Activated CD8-positive, alpha-beta T cell treated with anti-CD3 and anti-CD28 coated beads for 36 hours (primary cell): ENCODE results near the gene TMBIM4. TPM values are rescaled to one million over a fixed set of nuclear protein-coding genes. Genes with fewer than 3 reads are reported as not detected.

Experiments used
- ATAC-seq: fragments of 200-7000 bp; cut with Tn5 transposase; one replicate; pipeline ENCODE4 v1.10.0; 2021; ENCODE audit warnings: mild to moderate bottlenecking, moderate library complexity
- CTCF ChIA-PET: fragments of 350-600 bp; sonication (Branson Sonifier 250); formaldehyde crosslinking; loops from one replicate; lab custom pipeline; 2021; ENCODE audit warnings: antibody characterized with exemption; lab: Charles Lee
- POLR2A ChIA-PET: fragments of 350-600 bp; sonication (Branson Sonifier 250); formaldehyde crosslinking; loops from one replicate; lab custom pipeline; 2021; ENCODE audit warnings: antibody characterized with exemption; lab: Charles Lee
- DNase-seq: peaks from one replicate; pipeline ENCODE4 v3.0.0-alpha.2; 2020
- H3K27ac Mint-ChIP-seq: one replicate; pipeline ENCODE4 v1.8.0; 2021; ENCODE audit warnings: mild to moderate bottlenecking, mixed read lengths
- H3K27me3 Mint-ChIP-seq: one replicate; pipeline ENCODE4 v1.8.0; 2021; ENCODE audit warnings: mixed read lengths
- H3K36me3 Mint-ChIP-seq: one replicate; pipeline ENCODE4 v1.8.0; 2021; ENCODE audit warnings: low read depth, mixed read lengths
- H3K4me1 Mint-ChIP-seq: one replicate; pipeline ENCODE4 v1.8.0; 2021; ENCODE audit warnings: low read depth, mixed read lengths
- H3K4me3 Mint-ChIP-seq: one replicate; pipeline ENCODE4 v1.8.0; 2021; ENCODE audit warnings: mild to moderate bottlenecking, moderate library complexity, mixed read lengths
- H3K9me3 Mint-ChIP-seq: one replicate; pipeline ENCODE4 v1.8.0; 2021; ENCODE audit warnings: mixed read lengths
- intact Hi-C: fragments of 100-400 bp; cut with micrococcal nuclease; formaldehyde crosslinking; loops from one replicate; pipeline ENCODE4 v1.10.0; 2022
- total RNA-seq, 2 experiments: library from RNA; stranded (reverse); gene quantifications; one replicate each; pipeline ENCODE4 v1.2.3, GENCODE V29; 2021
- TF ChIP-seq, protein P1 (sequence below): fragments of 200-600 bp; IDR thresholded peaks from one replicate; pipeline ENCODE4 v1.8.0; 2022; ENCODE audit warnings: antibody characterized with exemption, mild to moderate bottlenecking

The TMBIM4 gene
- total RNA-seq, 2 experiments from 2014 or later, result 41.7 to 45.8 TPM

GRCh38 chr12:66137937-66138336 lies 31.9 kb downstream of the TMBIM4 start:
- ChIA-PET CTCF (no interaction called here), POLR2A (no interaction called here)
- Mint-ChIP-seq H3K27me3 (no peaks in the 10 kb centered on the region), H3K4me3 (no peak overlapping the region), H3K4me1 (peaks cover under 1% of the 10 kb centered on the region), H3K9me3 (peaks cover 15% of the 10 kb centered on the region), H3K36me3 (peaks cover 51% of the 10 kb centered on the region), H3K27ac (no peak overlapping the region)
- no peak for ATAC-seq
- no peak for DNase-seq
- intact Hi-C loops, result no loop called here
- TF ChIP-seq, protein P1, sequence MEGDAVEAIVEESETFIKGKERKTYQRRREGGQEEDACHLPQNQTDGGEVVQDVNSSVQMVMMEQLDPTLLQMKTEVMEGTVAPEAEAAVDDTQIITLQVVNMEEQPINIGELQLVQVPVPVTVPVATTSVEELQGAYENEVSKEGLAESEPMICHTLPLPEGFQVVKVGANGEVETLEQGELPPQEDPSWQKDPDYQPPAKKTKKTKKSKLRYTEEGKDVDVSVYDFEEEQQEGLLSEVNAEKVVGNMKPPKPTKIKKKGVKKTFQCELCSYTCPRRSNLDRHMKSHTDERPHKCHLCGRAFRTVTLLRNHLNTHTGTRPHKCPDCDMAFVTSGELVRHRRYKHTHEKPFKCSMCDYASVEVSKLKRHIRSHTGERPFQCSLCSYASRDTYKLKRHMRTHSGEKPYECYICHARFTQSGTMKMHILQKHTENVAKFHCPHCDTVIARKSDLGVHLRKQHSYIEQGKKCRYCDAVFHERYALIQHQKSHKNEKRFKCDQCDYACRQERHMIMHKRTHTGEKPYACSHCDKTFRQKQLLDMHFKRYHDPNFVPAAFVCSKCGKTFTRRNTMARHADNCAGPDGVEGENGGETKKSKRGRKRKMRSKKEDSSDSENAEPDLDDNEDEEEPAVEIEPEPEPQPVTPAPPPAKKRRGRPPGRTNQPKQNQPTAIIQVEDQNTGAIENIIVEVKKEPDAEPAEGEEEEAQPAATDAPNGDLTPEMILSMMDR, result no peak

DNA sequence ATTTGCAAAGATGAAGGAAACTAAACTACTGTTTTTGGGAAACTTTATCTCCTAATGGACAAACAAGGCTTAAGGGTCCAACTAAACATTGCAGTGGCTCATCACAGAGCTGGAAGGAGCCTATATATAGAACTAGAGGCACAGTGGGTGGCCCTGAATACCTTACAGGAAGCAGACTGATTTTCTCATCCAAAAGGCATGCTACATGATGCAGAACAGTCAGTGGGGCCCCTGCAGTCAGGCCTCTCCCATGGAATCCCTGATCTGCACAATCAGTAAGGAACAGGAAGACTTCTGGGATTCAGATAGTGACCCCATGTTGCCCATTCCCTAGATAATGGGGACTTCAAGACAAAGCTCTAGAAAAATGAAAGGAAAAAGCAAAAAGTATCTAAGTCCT lies 37.4 kb downstream of the TMBIM4 start:
- Mint-ChIP-seq H3K4me1 (peaks cover 33% of the 10 kb centered on the region), H3K9me3 (no peaks in the 10 kb centered on the region), H3K27me3 (no peaks in the 10 kb centered on the region), H3K27ac (no peak overlapping the region), H3K36me3 (peaks cover 33% of the 10 kb centered on the region), H3K4me3 (peak overlapping the region; percentile 97)
- ChIA-PET POLR2A (interaction anchor here (2.7 kb wide), 1 partner anchor 38 kb away, joined by 24 read pairs; the partner anchor contains the start of gene TMBIM4), CTCF (interaction anchor here (1.0 to 2.7 kb wide), 3 partner anchors 25 to 276 kb away, joined by 3 to 7 read pairs (median 4); no protein-coding TSS in a partner anchor)
- DNase-seq (no peak), ATAC-seq (no peak)
- intact Hi-C loops, result no loop called here
- TF ChIP-seq, protein P1, result no peak

GRCh38 chr12:66131067-66131688 lies 38.6 kb downstream of the TMBIM4 start:
- Mint-ChIP-seq H3K4me1 (peaks cover 42% of the 10 kb centered on the region), H3K27ac (peak overlapping the region; percentile 97), H3K27me3 (no peaks in the 10 kb centered on the region), H3K4me3 (peak overlapping the region; percentile 97), H3K9me3 (no peaks in the 10 kb centered on the region), H3K36me3 (peaks cover 42% of the 10 kb centered on the region)
- CTCF ChIA-PET, result interaction anchor here (1.0 to 2.7 kb wide), 6 partner anchors 9 to 277 kb away, joined by 3 to 9 read pairs (median 6); no protein-coding TSS in a partner anchor
- ATAC-seq (peak; percentile 75), DNase-seq (no peak)
- POLR2A ChIA-PET, result interaction anchor here (0.8 to 2.7 kb wide), 9 partner anchors 9 to 960 kb away, joined by 3 to 24 read pairs (median 5); partner anchors contain the start of genes HELB and TMBIM4
- intact Hi-C loops, result loop anchor here (2.0 kb wide), 1 partner anchor 38 kb away; the partner anchor contains the start of gene TMBIM4
- TF ChIP-seq, protein P1, result no peak

DNA sequence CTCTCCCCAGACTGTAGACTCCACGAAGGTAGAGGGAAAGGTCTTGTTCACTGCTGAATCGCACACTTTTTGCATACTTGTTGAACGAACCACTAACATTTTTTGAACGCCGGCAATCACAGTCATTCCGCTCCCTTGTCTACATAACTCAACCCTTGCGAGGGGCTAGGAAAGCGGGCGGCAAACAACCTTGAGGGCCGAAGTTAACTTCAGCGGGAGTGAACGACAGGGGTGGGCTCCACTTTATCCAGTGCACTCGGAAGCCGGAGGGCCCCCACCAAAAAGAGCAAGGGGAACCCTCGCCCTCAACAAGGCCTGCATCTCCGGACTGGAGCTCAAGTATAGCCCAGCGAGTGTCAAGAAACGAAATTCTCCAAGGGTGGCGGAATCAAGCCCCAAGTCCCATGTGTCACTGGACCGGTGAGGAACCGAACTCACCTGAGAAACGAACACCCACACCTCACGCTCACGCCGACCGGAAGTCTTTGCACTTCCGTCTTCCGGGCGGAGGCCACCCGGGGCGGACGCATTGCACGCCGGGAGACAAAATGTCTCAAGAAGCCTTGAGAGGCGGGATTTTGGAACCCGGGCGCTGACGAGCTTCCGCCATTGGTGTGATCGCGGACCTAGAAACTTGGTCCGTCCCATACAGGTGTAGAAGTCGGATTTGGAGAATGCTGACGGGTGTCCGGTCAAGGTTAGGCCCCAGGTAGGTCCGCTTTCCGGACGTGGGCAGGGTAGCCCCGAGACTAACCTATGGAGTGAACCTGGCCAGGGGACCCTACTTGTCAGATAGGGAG lies 39.3 kb downstream of the TMBIM4 start, which contains the start of gene LLPH:
Gene LLPH, minus strand, starts transcription at position 484 of the 800 bp plus-strand sequence. CDS start 1,644 bp downstream, outside the sequence.
- Mint-ChIP-seq H3K27me3 (no peaks in the 10 kb centered on the region), H3K36me3 (peaks cover 44% of the 10 kb centered on the region), H3K9me3 (no peaks in the 10 kb centered on the region), H3K4me1 (peaks cover 45% of the 10 kb centered on the region), H3K27ac (peak within 1 kb of the TSS; percentile 97), H3K4me3 (peak within 1 kb of the TSS; percentile 97)
- DNase-seq, result peak; percentile 95
- intact Hi-C loops, result loop anchor here (2.0 kb wide), 1 partner anchor 38 kb away; the partner anchor contains the start of gene TMBIM4
- POLR2A ChIA-PET, result interaction anchor here (0.8 to 2.7 kb wide), 9 partner anchors 10 to 960 kb away, joined by 3 to 24 read pairs (median 5); partner anchors contain the start of genes HELB and TMBIM4
- CTCF ChIA-PET, result interaction anchor here (1.1 to 2.7 kb wide), 4 partner anchors 10 to 278 kb away, joined by 3 to 9 read pairs (median 8); no protein-coding TSS in a partner anchor
- TF ChIP-seq, protein P1, result no peak
- peak; percentile 96 for ATAC-seq
